Neural progenitor cell (in vitro differentiated cells): ENCODE data around the gene MAD1L1. TPM values are rescaled to one million over a fixed set of nuclear protein-coding genes. Genes with fewer than 3 reads are reported as not detected.

Experiments used
- DNase-seq: peaks from one replicate; pipeline ENCODE4 v3.0.0-alpha.2; 2016; ENCODE audit warnings: low spot score
- H2AFZ ChIP-seq: fragments of 200-600 bp; sonication (generic); replicated peaks from 2 replicates; pipeline ENCODE4 v1.6.1; 2016; ENCODE audit warnings: antibody characterized with exemption
- H3F3A ChIP-seq: fragments of 200-600 bp; sonication (generic); 2 replicates; pipeline ENCODE4 v1.6.1; 2016; ENCODE audit warnings: antibody characterized with exemption, low read depth
- H3K27ac ChIP-seq: fragments of 200-600 bp; sonication (generic); 2 replicates; pipeline ENCODE4 v1.5.1; 2016; ENCODE audit warnings: mild to moderate bottlenecking
- H3K27me3 ChIP-seq: fragments of 200-600 bp; sonication (generic); 2 replicates; pipeline ENCODE4 v1.6.1; 2016; ENCODE audit warnings: mild to moderate bottlenecking, moderate library complexity
- H3K36me3 ChIP-seq: fragments of 200-600 bp; sonication (generic); 2 replicates; pipeline ENCODE4 v1.5.1; 2016
- H3K4me1 ChIP-seq: fragments of 200-600 bp; sonication (generic); 2 replicates; pipeline ENCODE4 v1.6.1; 2016; ENCODE audit warnings: mixed run types
- H3K4me2 ChIP-seq: fragments of 200-600 bp; sonication (generic); 2 replicates; pipeline ENCODE4 v1.6.1; 2016
- H3K4me3 ChIP-seq: fragments of 200-600 bp; sonication (generic); 2 replicates; pipeline ENCODE4 v1.5.1; 2016
- H3K79me2 ChIP-seq: fragments of 200-600 bp; sonication (generic); 2 replicates; pipeline ENCODE4 v1.6.1; 2016; ENCODE audit warnings: low read depth
- H3K9ac ChIP-seq: fragments of 200-600 bp; sonication (generic); 2 replicates; pipeline ENCODE4 v1.6.1; 2016
- H3K9me3 ChIP-seq: fragments of 200-600 bp; sonication (generic); 2 replicates; pipeline ENCODE4 v1.5.1; 2016; ENCODE audit warnings: low read depth
- H4K20me1 ChIP-seq: fragments of 200-600 bp; sonication (generic); 2 replicates; pipeline ENCODE4 v1.6.1; 2016; ENCODE audit warnings: low read depth
- H3K27ac Mint-ChIP-seq: 3 replicates; pipeline ENCODE4 v1.8.0; 2021; ENCODE audit warnings: mixed read lengths
- H3K27me3 Mint-ChIP-seq: 2 replicates; pipeline ENCODE4 v1.8.0; 2022; ENCODE audit warnings: low read depth, mild to moderate bottlenecking, inconsistent platforms, moderate library complexity, mixed read lengths; ENCODE audit not compliant: insufficient read depth
- H3K36me3 Mint-ChIP-seq: 3 replicates; pipeline ENCODE4 v1.8.0; 2021; ENCODE audit warnings: mixed read lengths
- H3K4me1 Mint-ChIP-seq: 3 replicates; pipeline ENCODE4 v1.8.0; 2021; ENCODE audit warnings: mixed read lengths
- H3K4me3 Mint-ChIP-seq: 3 replicates; pipeline ENCODE4 v1.8.0; 2021; ENCODE audit warnings: mild to moderate bottlenecking, moderate library complexity, mixed read lengths
- H3K9me3 Mint-ChIP-seq: 3 replicates; pipeline ENCODE4 v1.8.0; 2020; ENCODE audit warnings: mixed read lengths
- EZH2 ChIP-seq: fragments of 200-600 bp; sonication (generic); IDR thresholded peaks from 2 replicates; pipeline ENCODE4 v1.6.1; 2017; ENCODE audit warnings: antibody characterized with exemption, mild to moderate bottlenecking, moderate library complexity
- EZH2phosphoT487 ChIP-seq: fragments of 200-600 bp; sonication (generic); IDR thresholded peaks from 2 replicates; pipeline ENCODE4 v1.6.1; 2017; ENCODE audit warnings: antibody characterized with exemption
- total RNA-seq: library from RNA; depleted of rRNA; stranded (reverse); fragments of >200 nt; gene quantifications from 2 replicates; pipeline ENCODE4 v1.2.3, GENCODE V29; 2015; ENCODE audit warnings: low replicate concordance
- TF ChIP-seq, protein P1 (sequence below): fragments of 200-600 bp; sonication (generic); IDR thresholded peaks from 2 replicates; pipeline ENCODE4 v1.5.1; 2017; ENCODE audit warnings: antibody characterized with exemption, mild to moderate bottlenecking

The MAD1L1 gene
- total RNA-seq, 1 donor from 2014 or later, result 23.7 TPM

DNA sequence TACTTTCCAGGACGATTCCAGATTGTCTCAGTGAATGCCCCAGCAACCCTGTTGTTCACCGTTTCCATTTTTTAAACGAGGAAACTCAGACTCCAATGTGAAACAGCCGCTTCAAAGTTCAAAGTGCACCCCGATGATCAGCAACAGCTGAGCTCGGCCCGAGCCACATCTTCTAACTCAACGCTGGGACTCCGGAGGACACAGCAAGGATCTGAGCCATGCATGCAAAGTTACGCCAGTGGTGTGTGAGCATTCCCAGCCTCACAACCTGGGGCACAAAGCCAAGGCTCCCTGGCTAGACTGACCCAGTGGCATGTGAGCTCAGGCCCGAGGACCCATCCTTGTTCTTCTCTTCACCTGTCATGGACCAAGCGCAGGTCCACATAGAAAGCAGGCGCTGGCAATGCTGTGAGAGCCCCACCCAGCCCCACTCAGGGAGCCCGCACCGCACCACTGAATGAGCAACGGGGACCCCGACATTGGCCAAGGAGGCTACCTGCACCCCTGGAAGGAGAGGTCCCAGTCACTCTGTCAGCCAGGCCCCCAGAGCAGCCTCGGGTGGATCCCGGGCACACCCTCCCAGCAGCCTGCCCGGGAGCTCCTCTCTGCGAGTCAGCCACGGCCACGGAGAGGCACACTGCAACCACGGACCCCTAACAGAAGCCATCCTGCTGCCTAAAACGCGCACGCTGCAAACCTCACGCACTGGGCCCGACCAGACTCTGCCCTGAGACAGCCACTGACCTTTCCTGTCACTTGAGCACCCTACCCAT is 82.9 kb downstream of the MAD1L1 start:
- TF ChIP-seq, protein P1, sequence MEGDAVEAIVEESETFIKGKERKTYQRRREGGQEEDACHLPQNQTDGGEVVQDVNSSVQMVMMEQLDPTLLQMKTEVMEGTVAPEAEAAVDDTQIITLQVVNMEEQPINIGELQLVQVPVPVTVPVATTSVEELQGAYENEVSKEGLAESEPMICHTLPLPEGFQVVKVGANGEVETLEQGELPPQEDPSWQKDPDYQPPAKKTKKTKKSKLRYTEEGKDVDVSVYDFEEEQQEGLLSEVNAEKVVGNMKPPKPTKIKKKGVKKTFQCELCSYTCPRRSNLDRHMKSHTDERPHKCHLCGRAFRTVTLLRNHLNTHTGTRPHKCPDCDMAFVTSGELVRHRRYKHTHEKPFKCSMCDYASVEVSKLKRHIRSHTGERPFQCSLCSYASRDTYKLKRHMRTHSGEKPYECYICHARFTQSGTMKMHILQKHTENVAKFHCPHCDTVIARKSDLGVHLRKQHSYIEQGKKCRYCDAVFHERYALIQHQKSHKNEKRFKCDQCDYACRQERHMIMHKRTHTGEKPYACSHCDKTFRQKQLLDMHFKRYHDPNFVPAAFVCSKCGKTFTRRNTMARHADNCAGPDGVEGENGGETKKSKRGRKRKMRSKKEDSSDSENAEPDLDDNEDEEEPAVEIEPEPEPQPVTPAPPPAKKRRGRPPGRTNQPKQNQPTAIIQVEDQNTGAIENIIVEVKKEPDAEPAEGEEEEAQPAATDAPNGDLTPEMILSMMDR, result no peak
- TF ChIP-seq EZH2, result no peak
- Mint-ChIP-seq H3K4me3 (no peak overlapping the region), H3K27me3 (peaks cover 2% of the 10 kb centered on the region), H3K4me1 (peaks cover 21% of the 10 kb centered on the region), H3K9me3 (no peaks in the 10 kb centered on the region), H3K36me3 (peaks cover 19% of the 10 kb centered on the region), H3K27ac (peak overlapping the region; percentile 88)
- H3F3A ChIP-seq, result no peaks in the 10 kb centered on the region
- H3K27ac ChIP-seq, result no peak overlapping the region
- H2AFZ ChIP-seq, result no peak overlapping the region
- H4K20me1 ChIP-seq, result peaks cover 18% of the 10 kb centered on the region
- no peak overlapping the region for H3K4me3 ChIP-seq
- no peak overlapping the region for H3K9ac ChIP-seq
- H3K4me2 ChIP-seq, result no peak overlapping the region
- no peaks in the 10 kb centered on the region for H3K4me1 ChIP-seq
- H3K27me3 ChIP-seq, result no peaks in the 10 kb centered on the region
- H3K36me3 ChIP-seq, result no peaks in the 10 kb centered on the region
- H3K9me3 ChIP-seq, result no peaks in the 10 kb centered on the region
- DNase-seq, result no peak
- H3K79me2 ChIP-seq, result no peaks in the 10 kb centered on the region

DNA sequence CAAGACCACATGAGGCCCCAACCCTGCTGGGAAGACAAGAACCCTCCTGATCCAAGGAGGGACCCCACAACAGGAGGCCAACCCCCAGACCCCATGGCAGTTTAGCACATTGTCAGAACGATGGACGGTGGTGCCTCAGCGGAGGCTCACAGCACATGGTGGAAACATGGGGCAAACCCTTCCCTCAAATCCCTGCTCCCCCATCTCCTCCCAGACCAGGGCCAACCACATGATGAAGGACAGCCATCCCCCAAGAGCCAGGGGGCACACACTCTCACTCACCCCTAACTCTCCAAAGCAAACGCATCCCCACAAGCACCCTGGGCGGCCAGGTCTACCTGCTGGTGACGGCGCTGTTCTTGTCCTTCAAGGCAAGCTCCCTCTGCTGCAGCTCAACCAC is 83.9 kb downstream of the MAD1L1 start:
- Histone ChIP-seq H3K4me3 (no peak overlapping the region), H3K4me1 (no peaks in the 10 kb centered on the region), H3K27me3 (no peaks in the 10 kb centered on the region), H3K4me2 (no peak overlapping the region), H3K79me2 (no peaks in the 10 kb centered on the region), H3K36me3 (no peaks in the 10 kb centered on the region), H3K9ac (no peak overlapping the region), H3K9me3 (no peaks in the 10 kb centered on the region), H4K20me1 (peaks cover 18% of the 10 kb centered on the region), H2AFZ (no peak overlapping the region), H3F3A (no peaks in the 10 kb centered on the region), H3K27ac (no peak overlapping the region)
- TF ChIP-seq EZH2, result no peak
- TF ChIP-seq, protein P1, result no peak
- no peak for TF ChIP-seq EZH2phosphoT487
- no peaks in the 10 kb centered on the region for H3K9me3 Mint-ChIP-seq
- no peak overlapping the region for H3K4me3 Mint-ChIP-seq
- H3K27me3 Mint-ChIP-seq, result peaks cover 2% of the 10 kb centered on the region
- H3K27ac Mint-ChIP-seq, result peak overlapping the region; percentile 76
- H3K36me3 Mint-ChIP-seq, result peaks cover 16% of the 10 kb centered on the region
- DNase-seq, result no peak
- peaks cover 19% of the 10 kb centered on the region for H3K4me1 Mint-ChIP-seq

DNA sequence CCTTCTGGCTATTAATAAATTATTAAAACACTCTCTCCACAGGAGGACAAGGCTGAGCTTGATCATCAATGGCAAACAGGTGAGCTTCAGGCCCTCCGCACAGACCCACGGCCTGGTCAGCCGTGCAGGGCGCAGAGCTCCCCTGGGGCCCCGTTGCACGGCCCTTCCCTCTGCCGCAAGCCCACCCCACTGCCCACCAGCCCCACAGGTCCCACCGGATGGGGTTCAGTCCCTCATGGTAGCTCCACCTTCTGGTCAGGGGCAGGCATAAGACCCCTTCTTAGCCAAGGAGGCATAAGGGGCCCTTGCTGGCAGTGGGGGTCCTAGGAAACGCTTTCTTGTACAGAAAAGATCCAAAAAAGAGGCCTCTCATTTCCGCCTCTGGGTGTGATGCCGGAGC is 84.6 kb downstream of the MAD1L1 start:
- peaks cover 18% of the 10 kb centered on the region for H4K20me1 ChIP-seq
- H3F3A ChIP-seq, result no peaks in the 10 kb centered on the region
- H3K27ac ChIP-seq, result no peak overlapping the region
- no peak overlapping the region for H3K4me2 ChIP-seq
- TF ChIP-seq EZH2phosphoT487 (no peak), EZH2 (no peak)
- TF ChIP-seq, protein P1, result peak; percentile 44
- no peak overlapping the region for H3K4me3 ChIP-seq
- no peaks in the 10 kb centered on the region for H3K79me2 ChIP-seq
- Mint-ChIP-seq H3K4me3 (no peak overlapping the region), H3K27ac (no peak overlapping the region), H3K36me3 (peaks cover 15% of the 10 kb centered on the region), H3K4me1 (peaks cover 19% of the 10 kb centered on the region), H3K27me3 (peaks cover 2% of the 10 kb centered on the region), H3K9me3 (no peaks in the 10 kb centered on the region)
- DNase-seq, result peak; percentile 24
- H3K36me3 ChIP-seq, result no peaks in the 10 kb centered on the region
- H3K4me1 ChIP-seq, result no peaks in the 10 kb centered on the region
- H3K9me3 ChIP-seq, result no peaks in the 10 kb centered on the region
- no peak overlapping the region for H2AFZ ChIP-seq
- no peak overlapping the region for H3K9ac ChIP-seq
- no peaks in the 10 kb centered on the region for H3K27me3 ChIP-seq
